ENCODE results near the gene ARHGAP8. TPM values are rescaled to one million over a fixed set of nuclear protein-coding genes. Genes with fewer than 3 reads are reported as not detected.

Gene ARHGAP8
- total RNA-seq, 1 donor from 2014 or later, result 0.25 TPM

DNA sequence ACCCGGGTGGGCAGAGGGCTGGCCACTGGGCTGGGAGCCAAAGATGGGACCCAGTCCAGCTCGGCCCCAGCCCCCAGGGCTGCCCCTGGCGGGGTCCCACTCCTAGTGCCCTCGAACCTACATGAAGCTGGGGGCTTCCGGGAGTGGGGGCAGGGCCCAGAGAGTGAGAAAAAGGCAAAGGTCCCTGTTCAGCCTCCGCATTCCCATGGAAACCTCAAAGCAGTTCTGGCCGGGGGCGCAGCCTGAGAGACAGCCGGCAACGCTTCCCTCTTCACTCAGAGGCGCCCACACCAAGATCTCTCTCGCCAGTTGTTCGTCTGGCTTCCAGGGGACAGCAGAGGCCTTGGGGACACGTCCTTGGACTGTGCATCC is 22.4 kb upstream of the ARHGAP8 start:
- Mint-ChIP-seq H3K4me1 (ENCODE audit: low read depth) (peaks cover 4% of the 10 kb centered on the region), H3K27me3 (ENCODE audit: low read depth) (no peaks in the 10 kb centered on the region), H3K9me3 (ENCODE audit: low read depth) (no peaks in the 10 kb centered on the region), H3K36me3 (ENCODE audit: low read depth) (peaks cover 1% of the 10 kb centered on the region), H3K27ac (ENCODE audit: unreplicated experiment) (no peak overlapping the region), H3K4me3 (ENCODE audit: unreplicated experiment) (no peak overlapping the region)
- no peak for DNase-seq (ENCODE audit: low spot score)
- no peak for TF ChIP-seq CTCF (IDR thresholded peaks at IDR 0.05)

GRCh38 chr22:44730490-44731356 is 21.7 kb upstream of the ARHGAP8 start:
- H3K4me1 Mint-ChIP-seq (ENCODE audit: low read depth), result peaks cover 4% of the 10 kb centered on the region
- H3K36me3 Mint-ChIP-seq (ENCODE audit: low read depth), result peaks cover 1% of the 10 kb centered on the region
- no peaks in the 10 kb centered on the region for H3K27me3 Mint-ChIP-seq (ENCODE audit: low read depth)
- no peak overlapping the region for H3K27ac Mint-ChIP-seq (ENCODE audit: unreplicated experiment)
- no peak overlapping the region for H3K4me3 Mint-ChIP-seq (ENCODE audit: unreplicated experiment)
- DNase-seq (ENCODE audit: low spot score), result no peak
- no peak for TF ChIP-seq CTCF (IDR thresholded peaks at IDR 0.05)
- H3K9me3 Mint-ChIP-seq (ENCODE audit: low read depth), result no peaks in the 10 kb centered on the region

DNA sequence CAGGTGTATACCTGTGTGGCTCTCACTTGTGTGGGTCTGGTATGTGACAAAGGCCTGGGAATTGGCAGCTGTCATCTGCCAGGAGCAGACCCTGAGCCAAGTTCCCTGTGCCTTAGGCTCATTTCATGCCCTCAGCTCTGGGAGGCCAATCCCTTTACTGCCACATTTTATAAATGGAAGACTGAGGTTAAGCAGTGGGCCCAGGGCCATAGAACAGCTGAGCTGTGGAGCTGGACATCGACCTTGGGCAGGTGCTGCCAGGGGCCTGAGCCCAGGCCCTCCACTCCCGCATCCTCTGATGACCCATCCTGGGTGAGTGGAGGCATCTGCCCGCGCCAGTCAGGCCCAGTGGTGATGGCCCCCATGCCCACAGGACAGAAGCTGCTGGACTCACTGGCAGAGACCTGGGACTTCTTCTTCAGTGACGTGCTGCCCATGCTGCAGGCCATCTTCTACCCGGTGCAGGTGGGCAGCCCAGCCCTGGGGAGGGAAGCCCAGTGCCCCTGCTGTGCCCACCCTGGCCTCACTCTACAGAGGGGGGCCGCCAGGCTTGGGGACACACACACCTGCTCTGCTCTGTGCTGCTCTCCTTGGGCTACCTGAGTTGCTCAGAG is 20.9 kb upstream of the ARHGAP8 start:
- no peak for DNase-seq (ENCODE audit: low spot score)
- no peak overlapping the region for H3K27ac Mint-ChIP-seq (ENCODE audit: unreplicated experiment)
- H3K4me3 Mint-ChIP-seq (ENCODE audit: unreplicated experiment), result no peak overlapping the region
- no peak for TF ChIP-seq CTCF (IDR thresholded peaks at IDR 0.05)
- no peaks in the 10 kb centered on the region for H3K9me3 Mint-ChIP-seq (ENCODE audit: low read depth)
- H3K27me3 Mint-ChIP-seq (ENCODE audit: low read depth), result peaks cover 1% of the 10 kb centered on the region
- peaks cover 1% of the 10 kb centered on the region for H3K36me3 Mint-ChIP-seq (ENCODE audit: low read depth)
- peaks cover 4% of the 10 kb centered on the region for H3K4me1 Mint-ChIP-seq (ENCODE audit: low read depth)

DNA sequence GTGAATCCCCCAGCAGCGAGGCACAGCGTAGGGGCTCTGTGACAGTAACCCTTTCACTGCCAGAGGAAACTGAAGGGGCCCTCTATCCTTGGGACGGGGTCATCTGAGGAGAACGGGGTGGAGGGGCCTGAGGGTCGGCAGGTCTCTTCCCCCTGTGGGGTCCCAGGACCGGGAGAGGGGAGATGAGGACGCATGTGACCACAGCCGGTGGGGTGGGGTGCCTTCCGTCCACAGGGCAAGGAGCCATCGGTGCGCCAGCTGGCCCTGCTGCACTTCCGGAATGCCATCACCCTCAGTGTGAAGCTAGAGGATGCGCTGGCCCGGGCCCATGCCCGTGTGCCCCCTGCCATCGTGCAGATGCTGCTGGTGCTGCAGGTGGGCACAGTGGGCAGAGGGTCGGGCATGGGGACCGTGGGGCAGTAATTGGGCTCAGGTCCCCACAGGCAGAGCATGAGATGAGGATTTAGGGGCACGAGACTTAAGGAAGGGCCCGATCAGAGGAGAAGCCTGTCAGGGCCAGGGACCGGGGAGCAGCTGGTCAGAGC is 20.3 kb upstream of the ARHGAP8 start:
- peaks cover 1% of the 10 kb centered on the region for H3K36me3 Mint-ChIP-seq (ENCODE audit: low read depth)
- peaks cover 1% of the 10 kb centered on the region for H3K27me3 Mint-ChIP-seq (ENCODE audit: low read depth)
- H3K4me1 Mint-ChIP-seq (ENCODE audit: low read depth), result peaks cover 4% of the 10 kb centered on the region
- no peak overlapping the region for H3K27ac Mint-ChIP-seq (ENCODE audit: unreplicated experiment)
- H3K9me3 Mint-ChIP-seq (ENCODE audit: low read depth), result no peaks in the 10 kb centered on the region
- no peak for TF ChIP-seq CTCF (IDR thresholded peaks at IDR 0.05)
- DNase-seq (ENCODE audit: low spot score), result no peak
- H3K4me3 Mint-ChIP-seq (ENCODE audit: unreplicated experiment), result no peak overlapping the region

DNA sequence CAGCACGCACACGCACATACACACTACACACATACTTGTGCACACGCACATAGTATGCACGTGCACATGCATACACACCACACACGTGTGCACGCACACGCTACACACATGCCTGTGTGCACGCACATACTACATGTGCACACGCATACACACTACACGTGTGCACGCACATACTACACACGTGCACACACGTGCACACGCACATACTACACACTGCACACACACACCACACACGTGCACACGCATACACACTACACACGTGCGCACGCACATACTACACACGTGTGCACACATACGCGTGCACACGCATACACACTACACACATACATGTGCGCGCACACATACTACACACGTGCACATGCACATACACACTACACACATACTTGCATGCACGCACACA is 19.7 kb upstream of the ARHGAP8 start:
- Mint-ChIP-seq H3K4me1 (ENCODE audit: low read depth) (peaks cover 4% of the 10 kb centered on the region), H3K4me3 (ENCODE audit: unreplicated experiment) (no peak overlapping the region), H3K9me3 (ENCODE audit: low read depth) (no peaks in the 10 kb centered on the region), H3K27me3 (ENCODE audit: low read depth) (peaks cover 1% of the 10 kb centered on the region), H3K36me3 (ENCODE audit: low read depth) (peaks cover 1% of the 10 kb centered on the region), H3K27ac (ENCODE audit: unreplicated experiment) (no peak overlapping the region)
- no peak for TF ChIP-seq CTCF (IDR thresholded peaks at IDR 0.05)
- DNase-seq (ENCODE audit: low spot score), result no peak

Measured in chondrocyte (in vitro differentiated cells).